Measurements from ENCODE around the gene EPB41L2.

DNA sequence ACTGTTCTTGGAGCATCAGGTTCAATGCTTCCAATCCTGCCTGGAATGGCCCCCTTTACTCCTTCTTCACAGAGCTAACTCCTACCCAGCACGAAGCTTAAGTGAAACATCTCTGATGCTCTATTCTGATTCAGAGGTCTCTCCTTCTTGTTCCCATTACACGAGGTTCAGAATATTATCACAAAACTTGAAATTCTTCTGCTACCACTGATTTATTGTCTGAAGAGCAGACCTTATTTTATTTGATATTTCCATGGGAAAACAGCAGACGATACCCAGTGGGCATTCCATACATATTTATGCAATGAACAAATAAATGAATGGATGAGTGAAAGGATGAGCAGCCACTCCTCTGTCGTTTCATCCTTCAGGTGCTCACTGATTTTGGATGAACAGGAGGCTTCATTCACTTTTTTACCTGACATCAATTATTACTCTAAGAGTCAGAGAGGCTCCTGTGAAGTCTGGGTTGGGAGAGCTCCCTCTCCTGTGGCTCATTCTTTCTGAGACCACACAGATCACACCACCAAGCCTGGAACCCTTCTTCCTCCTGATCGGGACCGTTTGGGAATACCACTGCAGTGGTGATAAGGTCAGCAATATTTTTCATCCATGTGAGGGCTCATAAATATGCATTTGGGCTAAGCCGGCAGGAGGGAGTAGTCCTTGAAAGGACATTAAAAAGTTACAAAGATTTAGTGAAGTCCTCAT is 210.0 kb downstream of the EPB41L2 start:
- TF ChIP-seq EZH2 (IDR thresholded peaks at IDR 0.05; ENCODE audit: borderline replicate concordance) = no peak
- TF ChIP-seq, protein P1, sequence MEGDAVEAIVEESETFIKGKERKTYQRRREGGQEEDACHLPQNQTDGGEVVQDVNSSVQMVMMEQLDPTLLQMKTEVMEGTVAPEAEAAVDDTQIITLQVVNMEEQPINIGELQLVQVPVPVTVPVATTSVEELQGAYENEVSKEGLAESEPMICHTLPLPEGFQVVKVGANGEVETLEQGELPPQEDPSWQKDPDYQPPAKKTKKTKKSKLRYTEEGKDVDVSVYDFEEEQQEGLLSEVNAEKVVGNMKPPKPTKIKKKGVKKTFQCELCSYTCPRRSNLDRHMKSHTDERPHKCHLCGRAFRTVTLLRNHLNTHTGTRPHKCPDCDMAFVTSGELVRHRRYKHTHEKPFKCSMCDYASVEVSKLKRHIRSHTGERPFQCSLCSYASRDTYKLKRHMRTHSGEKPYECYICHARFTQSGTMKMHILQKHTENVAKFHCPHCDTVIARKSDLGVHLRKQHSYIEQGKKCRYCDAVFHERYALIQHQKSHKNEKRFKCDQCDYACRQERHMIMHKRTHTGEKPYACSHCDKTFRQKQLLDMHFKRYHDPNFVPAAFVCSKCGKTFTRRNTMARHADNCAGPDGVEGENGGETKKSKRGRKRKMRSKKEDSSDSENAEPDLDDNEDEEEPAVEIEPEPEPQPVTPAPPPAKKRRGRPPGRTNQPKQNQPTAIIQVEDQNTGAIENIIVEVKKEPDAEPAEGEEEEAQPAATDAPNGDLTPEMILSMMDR (IDR thresholded peaks at IDR 0.05; ENCODE audit: poor library complexity) = no peak
- no peak for TF ChIP-seq EZH2phosphoT487 (IDR thresholded peaks at IDR 0.05; ENCODE audit: low read depth, severe bottlenecking, unreplicated experiment)
